GM12878 (cell line): Measurements from ENCODE around the gene TRPV6. TPM values are rescaled to one million over a fixed set of nuclear protein-coding genes. Genes with fewer than 3 reads are reported as not detected.

Experiments used
- ATAC-seq: fragments of 200-7000 bp; cut with Tn5 transposase; 3 replicates; pipeline ENCODE4 v1.9.1; 2020; ENCODE audit warnings: mild to moderate bottlenecking, moderate library complexity
- BruUV-seq: library from RNA; stranded (reverse); fragments of 400-500 nt; replicated peaks from 2 replicates; lab custom pipeline; 2021; lab: Mats Ljungman, UMichigan
- CTCF ChIA-PET: fragments of 300-600 bp; sonication (Branson Sonifier 250); formaldehyde crosslinking; extraction: SDS; loops from one replicate; lab custom pipeline; 2021; ENCODE audit warnings: inconsistent platforms; lab: Yijun Ruan, JAX
- POLR2A ChIA-PET: fragments of 350-600 bp; formaldehyde crosslinking; extraction: SDS; loops from one replicate; lab custom pipeline; 2021; ENCODE audit warnings: inconsistent platforms; lab: Charles Lee
- RAD21 ChIA-PET: fragments of 300-600 bp; sonication (Branson Sonifier 250); formaldehyde crosslinking; loops from one replicate; lab custom pipeline; 2023; ENCODE audit warnings: antibody characterized with exemption; ENCODE audit not compliant: unreplicated experiment; lab: Charles Lee
- SMC1A ChIA-PET: fragments of 300-600 bp; sonication (Branson Sonifier 250); formaldehyde crosslinking; loops from one replicate; lab custom pipeline; 2023; ENCODE audit not compliant: unreplicated experiment, uncharacterized antibody; lab: Charles Lee
- DNase-seq: peaks from one replicate; pipeline ENCODE4 v3.0.0-alpha.2; 2011; ENCODE audit warnings: low read depth, low spot score
- FAIRE-seq: peaks from 3 replicates; lab custom pipeline; 2011; peaks lifted over from hg19 to GRCh38; lab: Jason Lieb, UNC
- H2AFZ ChIP-seq: 2 replicates; pipeline ENCODE4 v1.6.0; 2011; ENCODE audit warnings: low read depth, low read length, control low read depth; ENCODE audit not compliant: control insufficient read depth
- H3K27ac ChIP-seq: 2 replicates; pipeline ENCODE4 v1.5.1; 2011; ENCODE audit warnings: control low read depth; ENCODE audit not compliant: control insufficient read depth, insufficient read depth
- H3K27me3 ChIP-seq, 2 experiments: replicated peaks in 1 of 2; 2 replicates each; pipeline versions ENCODE4 v1.6.0 to v1.6.1; 2011; ENCODE audit warnings: low read length in 1 of 2; ENCODE audit not compliant: control insufficient read depth in 2 of 2, insufficient read depth in 2 of 2
- H3K36me3 ChIP-seq, 2 experiments: 2 replicates each; pipeline ENCODE4 v1.5.1; 2011; ENCODE audit warnings: low read length in 1 of 2; ENCODE audit not compliant: control insufficient read depth in 2 of 2, insufficient read depth in 2 of 2
- H3K4me1 ChIP-seq: 2 replicates; pipeline ENCODE4 v1.6.1; 2011; ENCODE audit warnings: mild to moderate bottlenecking, low read length, moderate library complexity, mixed read lengths; ENCODE audit not compliant: control insufficient read depth, insufficient read depth
- H3K4me2 ChIP-seq: 2 replicates; pipeline ENCODE4 v1.6.0; 2011; ENCODE audit warnings: control low read depth; ENCODE audit not compliant: control insufficient read depth, insufficient read depth
- H3K4me3 ChIP-seq: fragments of 200-600 bp; sonication (generic); 2 replicates; pipeline ENCODE4 v1.5.1; 2016
- H3K79me2 ChIP-seq: 2 replicates; pipeline ENCODE4 v1.6.0; 2011; ENCODE audit warnings: low read length; ENCODE audit not compliant: control insufficient read depth, insufficient read depth
- H3K9ac ChIP-seq: 2 replicates; pipeline ENCODE4 v1.8.0; 2011; ENCODE audit warnings: low read length, control low read depth, mixed read lengths; ENCODE audit not compliant: control insufficient read depth, insufficient read depth
- H3K9me3 ChIP-seq: replicated peaks from 3 replicates; pipeline ENCODE4 v1.5.1; 2011; ENCODE audit warnings: mild to moderate bottlenecking, low read length; ENCODE audit not compliant: control insufficient read depth, insufficient read depth
- H4K20me1 ChIP-seq: 2 replicates; pipeline ENCODE4 v1.6.0; 2011; ENCODE audit not compliant: control insufficient read depth, insufficient read depth
- BCL11A ChIP-seq: IDR thresholded peaks from 2 replicates; pipeline ENCODE4 v1.6.1; 2011; ENCODE audit warnings: low read depth, low read length
- CEBPZ ChIP-seq: fragments of 150-350 bp; IDR thresholded peaks from 2 replicates; pipeline ENCODE4 v1.6.1; 2016; ENCODE audit warnings: low read depth, low read length
- CREM ChIP-seq: IDR thresholded peaks from 2 replicates; pipeline ENCODE4 v1.6.1; 2014; ENCODE audit warnings: antibody characterized with exemption, low read depth
- DPF2 ChIP-seq: fragments of 450-650 bp; IDR thresholded peaks from 2 replicates; pipeline ENCODE4 v1.6.1; 2017; ENCODE audit warnings: mild to moderate bottlenecking
- FOS ChIP-seq: IDR thresholded peaks from 3 replicates; pipeline ENCODE4 v1.6.1; 2011; ENCODE audit warnings: borderline replicate concordance; ENCODE audit not compliant: insufficient read length; ENCODE audit errors: extremely low read depth
- FOXK2 ChIP-seq: fragments of 450-650 bp; IDR thresholded peaks from 2 replicates; pipeline ENCODE4 v1.6.1; 2017; ENCODE audit warnings: mild to moderate bottlenecking, moderate library complexity
- IRF3 ChIP-seq: fragments of 450-650 bp; IDR thresholded peaks from 2 replicates; pipeline ENCODE4 v1.6.1; 2014; ENCODE audit warnings: mild to moderate bottlenecking
- IRF5 ChIP-seq: fragments of 450-650 bp; IDR thresholded peaks from 2 replicates; pipeline ENCODE4 v1.6.1; 2017; ENCODE audit warnings: borderline replicate concordance
- JUND ChIP-seq: IDR thresholded peaks from 2 replicates; pipeline ENCODE4 v1.6.1; 2012; ENCODE audit warnings: low read depth, mild to moderate bottlenecking, low read length, improper control_type of control experiment, moderate library complexity
- POLR2A ChIP-seq: IDR thresholded peaks from 2 replicates; pipeline ENCODE4 v1.6.1; 2011; ENCODE audit warnings: low read depth, mild to moderate bottlenecking, low read length
- RCOR1 ChIP-seq: conservative IDR thresholded peaks from 2 replicates; pipeline ENCODE4 v1.6.1; 2012; ENCODE audit warnings: low read depth, low read length, improper control_type of control experiment
- STAT3 ChIP-seq: IDR thresholded peaks from 2 replicates; pipeline ENCODE4 v1.6.1; 2011; ENCODE audit warnings: low read depth, low read length, improper control_type of control experiment
- SUPT20H ChIP-seq: IDR thresholded peaks from 2 replicates; pipeline ENCODE4 v1.6.1; 2011; ENCODE audit warnings: low read depth, mild to moderate bottlenecking, low read length, moderate library complexity, borderline replicate concordance; ENCODE audit not compliant: control insufficient read depth
- TCF7 ChIP-seq: IDR thresholded peaks from 2 replicates; pipeline ENCODE4 v1.6.1; 2014; ENCODE audit warnings: antibody characterized with exemption, borderline replicate concordance
- ZBED1 ChIP-seq: IDR thresholded peaks from 2 replicates; pipeline ENCODE4 v1.6.1; 2016; ENCODE audit warnings: borderline replicate concordance
- ZNF24 ChIP-seq: fragments of 450-650 bp; IDR thresholded peaks from 2 replicates; pipeline ENCODE4 v1.6.1; 2017; ENCODE audit warnings: antibody characterized with exemption, mild to moderate bottlenecking
- WGBS: methylation state at CpG from one replicate; pipeline ENCODE4 v1.1.6; 2016; ENCODE audit warnings: low lambda C conversion rate; ENCODE audit not compliant: insufficient replicate concordance, insufficient coverage; ENCODE audit errors: missing lambda C conversion rate; 5-methylcytosine and 5-hydroxymethylcytosine counted together
- in situ Hi-C: fragments of 300-500 bp; cut with MboI; formaldehyde crosslinking; loops from 9 replicates; pipeline ENCODE4 v1.14.3; 2018; ENCODE audit warnings: mixed read lengths
- intact Hi-C: fragments of 100-400 bp; cut with micrococcal nuclease; formaldehyde crosslinking; loops from one replicate; pipeline ENCODE4 v1.14.2; 2022; ENCODE audit not compliant: unreplicated experiment
- polyA plus RNA-seq, 11 experiments: library from polyadenylated mRNA; depleted of rRNA in 4 of 11; unstranded in 6 of 11; stranded (reverse) in 5 of 11; fragments of >200 nt; fragmentation: Nextera tagmentation in 4 of 11; fragmentation: Illumina TruSeq in 1 of 11; extraction: Ambion mirVana in 4 of 11; extraction: Trizol in 1 of 11; gene quantifications; 1 replicate in 1 of 11; 2 replicates in 10 of 11; pipeline versions ENCODE4 v1.2.1 to v1.2.3, GENCODE V29; 2011 to 2016; ENCODE audit warnings: inconsistent platforms in 2 of 11, missing spikeins in 2 of 11, low read depth in 1 of 11
- total RNA-seq, 4 experiments: library from RNA; depleted of rRNA in 3 of 4; stranded (reverse); fragments of >200 nt in 3 of 4; fragmentation: Illumina TruSeq in 1 of 4; extraction: Trizol in 1 of 4; gene quantifications; 2 replicates each; pipeline versions ENCODE4 v1.2.1 to v1.2.3, GENCODE V29; 2013 to 2021

Gene TRPV6
- total and polyA plus RNA-seq, 10 of the 15 experiments (the other 5 are each of a cell fraction or from before 2014, with no cell fraction given), result not detected

GRCh38 chr7:142827951-142828500 lies 57.5 kb downstream of the TRPV6 start (continued):
- no peak for TF ChIP-seq ZBED1
- TF ChIP-seq SUPT20H, result no peak
- TF ChIP-seq STAT3, result no peak
- no peak for TF ChIP-seq CREM

- DNase-seq, result no peak
- Histone ChIP-seq H3K27ac (no peak overlapping the region), H3K27me3 (no peaks in the 10 kb centered on the region), H3K4me1 (no peaks in the 10 kb centered on the region), H3K4me2 (no peak overlapping the region), H3K9me3 (peaks cover 2% of the 10 kb centered on the region; the same call in 2 of the 3 replicates), H3K4me3 (no peak overlapping the region), H4K20me1 (no peaks in the 10 kb centered on the region), H2AFZ (no peak overlapping the region), H3K9ac (no peak overlapping the region), H3K36me3 (no peaks in the 10 kb centered on the region), H3K79me2 (no peaks in the 10 kb centered on the region)
- CTCF ChIA-PET, result interaction anchor here (1.0 to 2.1 kb wide), 4 partner anchors 10 to 13 kb away, joined by 4 to 14 read pairs (median 6); no protein-coding TSS in a partner anchor
- RAD21 ChIA-PET, result no interaction called here
- ATAC-seq, result no peak
- POLR2A ChIA-PET, result no interaction called here
- intact Hi-C loops, result no loop called here
- no TSS peak for BruUV-seq
- TF ChIP-seq IRF3, result no peak
- TF ChIP-seq BCL11A, result no peak
- TF ChIP-seq DPF2, result no peak
- no peak for TF ChIP-seq RCOR1
- no peak for TF ChIP-seq ZNF24
- no peak for TF ChIP-seq IRF5
- no peak for TF ChIP-seq POLR2A
- TF ChIP-seq CEBPZ, result no peak
- no peak for TF ChIP-seq JUND
- TF ChIP-seq TCF7, result no peak
- TF ChIP-seq FOS, result no peak
- no peak for TF ChIP-seq FOXK2
- SMC1A ChIA-PET, result interaction anchor here (0.9 kb wide), 2 partner anchors 9 kb away, joined by 3 read pairs; no protein-coding TSS in a partner anchor
- in situ Hi-C loops, result no loop called here
- FAIRE-seq, result no peak
- WGBS, result 0% methylated on average over 1 of the region's 1 CpG
Observed at GRCh38 chr7:142822714-142823113, 62.8 kb downstream of the TRPV6 start.
